HUES64 (cell line): ENCODE data around the gene EIF3A.
"Not testable (repeated sequence)": the region's sequence is repeated elsewhere in the genome, so short reads cannot be mapped to it uniquely, and the experiment has no call there.

ENCODE experiments used
- H3K27ac ChIP-seq: 2 replicates; pipeline ENCODE4 v1.7.0; 2013; ENCODE audit warnings: low read depth, low read length, inconsistent platforms
- H3K27me3 ChIP-seq: 2 replicates; pipeline ENCODE4 v1.6.1; 2013; ENCODE audit warnings: mild to moderate bottlenecking, low read length; ENCODE audit not compliant: insufficient read depth
- H3K36me3 ChIP-seq: 2 replicates; pipeline ENCODE4 v1.6.1; 2013; ENCODE audit warnings: mild to moderate bottlenecking, low read length; ENCODE audit not compliant: insufficient read depth
- H3K4me1 ChIP-seq: 2 replicates; pipeline ENCODE4 v1.6.1; 2013; ENCODE audit warnings: mild to moderate bottlenecking, low read length, moderate library complexity; ENCODE audit not compliant: insufficient read depth
- H3K4me3 ChIP-seq: 2 replicates; pipeline ENCODE4 v1.5.1; 2013; ENCODE audit warnings: mild to moderate bottlenecking, low read length, moderate library complexity
- H3K9ac ChIP-seq: 2 replicates; pipeline ENCODE4 v1.6.1; 2013; ENCODE audit warnings: mild to moderate bottlenecking, low read depth, low read length
- H3K9me3 ChIP-seq: 2 replicates; pipeline ENCODE4 v1.6.1; 2013; ENCODE audit warnings: low read depth, low read length; ENCODE audit not compliant: insufficient read depth
- WGBS: fragments of 150-250, 120-280 bp; methylation state at CpG from one replicate; pipeline ENCODE4 v1.1.7; 2013; ENCODE audit warnings: missing lambda C conversion rate; 5-methylcytosine and 5-hydroxymethylcytosine counted together

Gene EIF3A

DNA sequence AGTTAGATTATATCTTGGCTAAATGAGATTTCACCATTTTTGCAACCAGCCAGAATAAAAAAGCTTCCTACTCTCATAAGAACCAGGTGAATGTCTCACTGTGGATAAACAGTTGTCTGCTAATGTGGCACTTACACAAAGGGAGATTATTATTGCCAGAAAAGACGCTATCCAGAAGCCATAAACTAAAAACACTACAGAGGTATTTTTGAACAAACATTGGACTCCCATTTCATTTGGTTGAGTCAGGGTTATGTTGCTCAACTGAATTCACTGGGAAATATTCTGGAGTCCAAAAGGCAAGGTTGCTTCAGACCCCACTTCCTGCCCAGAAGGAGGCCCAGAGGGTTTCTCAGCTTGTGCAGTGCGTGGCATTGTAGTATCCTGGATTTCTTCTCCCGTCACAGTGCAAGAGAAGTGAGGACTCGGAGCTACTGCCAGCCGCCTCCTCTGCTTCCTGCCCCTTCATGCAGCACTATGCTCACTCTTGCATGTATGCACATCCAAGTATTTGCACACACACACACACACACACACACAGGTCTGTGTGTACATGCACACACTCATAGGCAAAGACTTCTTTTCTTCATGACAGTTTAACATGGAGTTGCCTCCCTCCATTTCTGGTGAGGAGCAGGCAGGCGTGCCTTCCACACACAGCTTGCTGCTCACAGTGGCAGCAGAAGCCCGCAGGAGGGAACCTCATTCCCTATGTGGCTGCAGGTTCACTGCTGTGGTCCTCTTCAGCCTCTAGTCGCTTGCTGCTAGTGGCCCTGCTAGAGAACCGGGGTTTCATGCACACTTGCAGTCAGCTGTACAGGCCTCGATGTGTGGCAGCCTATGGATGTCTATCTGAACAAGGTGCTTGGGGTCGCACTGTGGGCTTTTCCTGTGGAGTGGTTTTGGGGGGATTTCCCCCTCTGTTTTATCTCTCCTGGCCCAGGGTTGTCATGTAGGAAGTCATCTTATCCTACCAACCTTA lies 33.4 kb upstream of the EIF3A start:
- Histone ChIP-seq H3K27me3 (no peaks in the 10 kb centered on the region), H3K4me1 (no peaks in the 10 kb centered on the region), H3K4me3 (no peak overlapping the region), H3K36me3 (peaks cover 94% of the 10 kb centered on the region), H3K27ac (no peak overlapping the region), H3K9ac (no peak overlapping the region), H3K9me3 (no peaks in the 10 kb centered on the region)
- 96% methylated on average over 11 of the region's 11 CpGs for WGBS

DNA sequence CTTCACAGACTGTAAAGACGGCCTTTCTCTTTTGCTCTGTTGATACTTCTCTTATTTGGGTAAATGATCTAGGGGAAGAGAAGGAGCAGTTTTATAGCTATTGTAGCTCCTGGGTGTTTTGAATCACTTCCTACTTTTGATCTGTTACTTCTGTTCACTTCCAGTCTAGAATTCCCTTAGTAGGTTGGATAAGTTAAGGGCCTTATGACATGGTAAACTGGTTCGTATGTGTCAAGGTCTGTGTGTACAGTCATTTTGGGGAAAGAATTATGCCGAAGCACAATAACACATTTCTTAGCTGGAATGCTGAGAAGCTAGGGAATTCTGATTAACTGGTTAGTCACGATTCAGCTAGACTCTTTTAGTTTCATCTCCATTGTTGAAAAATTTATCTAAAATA lies 31.4 kb upstream of the EIF3A start:
- Histone ChIP-seq H3K27me3 (no peaks in the 10 kb centered on the region), H3K4me3 (no peak overlapping the region), H3K36me3 (peaks cover 90% of the 10 kb centered on the region), H3K9ac (no peak overlapping the region), H3K4me1 (no peaks in the 10 kb centered on the region), H3K27ac (no peak overlapping the region), H3K9me3 (no peaks in the 10 kb centered on the region)
- WGBS: 97% methylated on average over 4 of the region's 4 CpGs

DNA sequence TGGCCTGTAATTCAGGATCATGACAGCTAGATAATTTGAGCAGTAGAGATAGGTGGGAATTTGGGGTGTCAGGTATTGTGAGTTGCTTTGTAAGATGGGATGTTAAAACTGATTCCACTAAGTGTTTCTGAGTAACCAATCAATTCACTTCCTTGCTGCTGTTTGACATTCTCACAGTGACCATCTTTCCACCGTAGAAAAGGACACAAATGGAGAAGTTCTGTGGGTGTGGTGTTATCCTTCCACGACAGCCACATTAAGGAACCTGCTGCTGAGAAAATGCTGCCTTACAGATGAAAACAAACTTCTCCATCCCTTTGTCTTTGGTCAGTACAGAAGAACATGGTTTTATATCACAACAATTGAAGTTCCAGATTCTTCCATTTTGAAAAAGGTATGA lies 27.2 kb upstream of the EIF3A start:
- not testable (repeated sequence) for H3K27me3 ChIP-seq, H3K27ac ChIP-seq, H3K4me3 ChIP-seq, H3K4me1 ChIP-seq, H3K9ac ChIP-seq, H3K9me3 ChIP-seq
- peaks cover 57% of the 10 kb centered on the region for H3K36me3 ChIP-seq
- WGBS: 88% methylated on average over 1 of the region's 2 CpGs

DNA sequence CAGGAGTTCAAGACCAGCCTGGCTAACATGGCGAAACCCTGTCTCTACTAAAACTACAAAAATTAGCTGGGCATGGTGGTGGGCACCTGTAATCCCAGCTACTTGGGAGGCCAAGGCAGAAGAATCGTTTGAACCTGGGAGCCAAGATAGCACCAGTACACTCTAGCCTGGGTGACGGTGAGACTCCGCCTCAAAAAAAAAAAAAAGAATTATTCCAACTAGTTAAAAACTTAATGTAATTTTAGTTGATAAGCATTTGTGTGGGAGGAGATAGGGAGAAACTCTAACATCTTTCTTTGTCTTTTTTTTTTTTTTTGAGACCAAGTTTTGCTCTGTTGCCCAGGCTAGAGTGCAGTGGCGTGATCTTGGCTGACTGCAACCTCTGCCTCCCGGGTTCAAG lies 26.5 kb upstream of the EIF3A start:
- peaks cover 51% of the 10 kb centered on the region for H3K36me3 ChIP-seq
- H3K4me3 ChIP-seq, H3K9ac ChIP-seq, H3K27ac ChIP-seq, H3K27me3 ChIP-seq, H3K4me1 ChIP-seq, H3K9me3 ChIP-seq: not testable (repeated sequence)
- WGBS: 98% methylated on average over 4 of the region's 6 CpGs

DNA sequence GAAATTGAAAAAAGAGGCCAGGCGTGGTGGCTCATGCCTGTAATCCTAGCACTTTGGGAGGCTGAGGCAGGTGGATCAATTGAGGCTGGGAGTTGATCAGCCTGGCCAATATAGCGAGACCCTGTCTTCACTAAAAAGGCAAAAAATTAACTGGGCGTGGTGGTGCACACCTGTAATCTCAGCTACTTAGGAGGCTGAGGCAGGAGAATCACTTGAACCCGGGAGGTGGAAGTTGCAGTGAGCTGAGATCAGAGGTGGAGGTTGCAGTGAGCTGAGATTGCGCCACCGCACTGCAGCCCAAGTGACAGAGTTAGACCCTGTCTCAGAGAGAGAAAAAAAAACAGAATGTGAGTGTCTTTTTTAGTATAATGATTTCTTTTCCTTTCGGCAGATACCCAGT lies 25.3 kb upstream of the EIF3A start:
- H3K36me3 ChIP-seq: peaks cover 39% of the 10 kb centered on the region
- not testable (repeated sequence) for H3K4me1 ChIP-seq, H3K9ac ChIP-seq, H3K9me3 ChIP-seq, H3K27me3 ChIP-seq, H3K4me3 ChIP-seq, H3K27ac ChIP-seq
- 95% methylated on average over 6 of the region's 7 CpGs for WGBS

DNA sequence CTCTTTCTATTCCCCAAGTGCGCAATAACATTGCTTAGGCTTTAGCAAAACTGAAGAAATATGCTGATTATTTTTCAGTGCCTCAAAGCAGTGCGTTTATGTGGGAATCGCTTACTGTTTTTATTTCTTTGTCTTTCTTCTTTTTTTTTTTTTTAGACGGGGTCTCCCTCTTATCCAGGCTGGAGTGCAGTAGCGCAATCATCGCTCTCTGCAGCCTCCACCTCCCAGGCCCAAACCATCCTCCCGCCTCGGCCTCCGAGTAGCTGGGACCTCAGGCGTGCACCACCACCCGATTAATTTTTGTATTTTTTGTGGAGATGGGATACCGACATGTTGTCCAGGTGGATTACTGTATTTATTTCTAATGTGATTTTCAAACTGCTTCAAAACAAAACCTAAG lies 24.5 kb upstream of the EIF3A start:
- peak overlapping the region; percentile 80; the same call in 1 of the 2 replicates for H3K9ac ChIP-seq

DNA sequence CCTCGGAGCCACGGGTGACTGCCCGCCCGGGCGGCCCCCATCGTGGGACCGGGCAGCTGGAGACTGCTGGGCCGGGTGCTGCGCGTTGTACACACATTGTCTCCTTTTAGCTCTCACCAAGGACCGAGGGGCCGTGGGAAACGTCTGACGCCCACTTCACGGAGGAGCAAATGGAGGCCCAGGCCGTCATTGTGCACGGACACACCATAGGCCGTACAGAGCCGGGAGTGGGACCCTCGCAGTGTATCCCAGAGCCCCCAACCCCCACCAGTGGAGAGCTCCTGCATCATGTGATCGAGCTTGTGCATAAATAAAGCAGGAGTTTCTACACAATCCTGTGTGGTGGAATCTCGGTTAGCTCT lies 24.0 kb upstream of the EIF3A start:
- under 1% methylated on average over 21 of the region's 22 CpGs for WGBS
- Histone ChIP-seq H3K27ac (no peak overlapping the region), H3K4me1 (peaks cover 5% of the 10 kb centered on the region; the same call in 1 of the 2 replicates), H3K9ac (peak overlapping the region; percentile 80), H3K9me3 (no peaks in the 10 kb centered on the region), H3K36me3 (peaks cover 26% of the 10 kb centered on the region), H3K4me3 (peak overlapping the region; percentile 95), H3K27me3 (no peaks in the 10 kb centered on the region; the same call in 1 of the 2 replicates)

More for the DNA sequence above, 24.5 kb upstream of the EIF3A start:
- peaks cover 5% of the 10 kb centered on the region; the same call in 1 of the 2 replicates for H3K4me1 ChIP-seq
- WGBS: 98% methylated on average over 10 of the region's 12 CpGs
- peak overlapping the region; percentile 95 for H3K4me3 ChIP-seq
- H3K27me3 ChIP-seq: no peaks in the 10 kb centered on the region; the same call in 1 of the 2 replicates
- peaks cover 31% of the 10 kb centered on the region for H3K36me3 ChIP-seq
- no peaks in the 10 kb centered on the region for H3K9me3 ChIP-seq
- H3K27ac ChIP-seq: no peak overlapping the region

DNA sequence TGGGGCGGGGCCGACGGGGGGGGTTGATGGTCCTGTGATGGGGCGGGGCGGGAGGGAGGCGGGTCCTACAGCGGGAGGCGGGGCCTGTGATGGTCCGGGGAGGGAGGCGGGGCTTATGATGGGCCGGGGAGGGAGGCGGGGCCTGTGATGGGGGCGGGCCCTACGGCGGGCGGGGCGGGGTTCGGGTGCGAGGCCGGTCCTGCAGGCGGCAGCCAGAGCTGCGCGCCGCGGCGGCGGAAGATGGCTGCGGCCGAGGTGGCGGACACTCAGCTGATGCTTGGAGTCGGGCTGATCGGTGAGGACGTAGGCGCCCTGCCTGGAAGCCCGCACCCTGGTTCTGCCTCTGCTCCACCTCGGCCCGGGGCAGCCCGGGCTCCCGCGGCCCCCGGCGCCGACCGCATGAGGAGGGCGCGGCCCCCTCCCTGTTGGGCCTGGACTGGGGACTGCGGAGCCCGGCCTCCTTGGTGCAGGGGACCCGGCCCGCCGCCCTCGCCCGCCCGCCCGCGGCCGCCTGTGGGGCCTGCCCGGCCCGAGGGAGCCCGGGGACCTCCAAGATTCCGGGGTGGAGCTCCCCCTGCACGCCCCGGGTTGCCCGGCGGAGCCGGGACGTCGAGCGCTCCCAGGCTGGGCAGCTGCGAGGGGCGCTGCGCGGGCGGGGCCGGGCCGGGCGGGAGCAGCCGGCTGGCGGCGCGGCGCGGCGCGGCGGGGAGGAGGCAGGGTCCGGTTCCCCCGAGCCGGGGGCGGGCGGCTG lies 23.5 kb upstream of the EIF3A start, which contains the start of gene DENND10:
TSS of gene DENND10 (plus strand) at position 211 of the 751 bp plus-strand sequence. CDS start at position 241, 30 bp downstream.
- H3K27ac ChIP-seq: no peak within 1 kb of the TSS
- no peaks in the 10 kb centered on the region; the same call in 1 of the 2 replicates for H3K27me3 ChIP-seq
- peaks cover 5% of the 10 kb centered on the region; the same call in 1 of the 2 replicates for H3K4me1 ChIP-seq
- WGBS: under 1% methylated on average over 88 of the region's 91 CpGs
- H3K36me3 ChIP-seq: peaks cover 20% of the 10 kb centered on the region
- H3K9ac ChIP-seq: peak within 1 kb of the TSS; percentile 80
- H3K9me3 ChIP-seq: no peaks in the 10 kb centered on the region
- H3K4me3 ChIP-seq: peak within 1 kb of the TSS; percentile 95

DNA sequence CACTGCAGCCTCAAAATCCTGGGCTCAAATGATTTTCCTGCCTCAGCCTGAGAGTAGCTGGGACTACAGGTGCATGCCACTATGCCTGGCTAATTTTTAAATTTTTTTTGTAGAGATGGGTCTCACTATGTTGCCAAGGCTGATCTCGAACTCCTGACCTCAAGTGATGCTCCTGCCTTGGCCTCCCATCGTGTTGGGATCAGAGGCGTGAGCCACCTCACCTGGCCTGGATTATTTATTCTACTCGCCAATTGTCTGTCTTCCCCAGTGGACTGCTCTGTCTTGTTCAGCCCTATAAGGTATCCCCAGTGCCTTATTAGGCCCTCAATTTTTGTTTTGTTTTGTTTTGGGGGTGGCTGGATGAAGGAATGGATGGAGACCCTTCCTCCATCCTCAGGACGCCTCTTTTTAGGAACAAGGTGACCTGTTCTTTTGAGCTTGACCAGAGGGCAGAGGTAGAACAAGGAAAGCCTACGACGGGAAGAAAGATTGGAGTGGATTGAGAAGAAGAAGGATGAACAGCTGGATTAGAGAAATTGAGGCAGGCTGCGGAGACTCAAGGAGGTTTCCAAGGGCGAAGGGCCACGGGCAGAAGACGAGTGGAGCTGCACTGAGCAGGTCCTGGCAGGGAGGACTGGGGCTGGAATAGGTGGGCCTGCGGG lies 22.8 kb upstream of the EIF3A start:
- Histone ChIP-seq H3K9ac (peak overlapping the region; percentile 61), H3K27me3 (no peaks in the 10 kb centered on the region; the same call in 1 of the 2 replicates), H3K9me3 (no peaks in the 10 kb centered on the region), H3K4me1 (peaks cover 5% of the 10 kb centered on the region; the same call in 1 of the 2 replicates), H3K36me3 (peaks cover 14% of the 10 kb centered on the region), H3K27ac (no peak overlapping the region), H3K4me3 (peak overlapping the region; percentile 39)
- 58% methylated on average over 11 of the region's 12 CpGs for WGBS

DNA sequence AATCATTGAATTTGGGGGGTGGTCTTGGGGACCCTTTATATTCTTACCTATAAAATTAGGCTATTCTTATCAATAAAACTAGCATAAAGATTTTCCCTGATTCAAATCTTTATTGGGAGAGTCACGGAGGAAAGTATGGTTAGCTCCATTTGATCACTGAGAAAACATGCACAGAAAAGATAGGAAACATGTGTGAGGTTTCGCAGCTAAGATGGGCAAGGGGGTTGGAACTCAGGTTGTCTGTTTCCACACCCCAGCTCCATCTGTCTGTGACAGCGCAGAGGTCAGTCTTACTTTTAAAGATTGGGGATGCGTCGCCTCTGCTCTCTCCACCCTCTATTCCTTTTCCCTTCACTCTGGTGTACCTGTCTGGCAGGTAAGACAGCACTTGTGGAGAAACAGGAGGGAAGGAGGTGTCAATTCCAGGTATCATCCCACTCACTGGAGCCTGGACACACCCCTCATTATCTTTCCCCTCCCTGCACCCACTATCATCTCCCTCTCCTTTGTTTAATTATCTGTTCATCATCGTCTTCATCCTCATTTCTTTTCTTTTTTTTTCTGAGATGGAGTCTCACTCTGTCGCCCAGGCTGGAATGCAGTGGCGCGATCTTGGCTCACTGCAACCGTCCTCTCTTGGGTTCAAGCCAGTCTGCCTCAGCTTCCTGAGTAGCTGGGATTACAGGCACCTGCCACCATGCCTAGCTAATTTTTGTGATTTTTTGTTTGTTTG lies 20.9 kb upstream of the EIF3A start:
- Histone ChIP-seq H3K9me3 (no peaks in the 10 kb centered on the region), H3K36me3 (peaks cover 6% of the 10 kb centered on the region; the same call in 1 of the 2 replicates), H3K9ac (no peak overlapping the region), H3K4me3 (no peak overlapping the region), H3K4me1 (peaks cover 5% of the 10 kb centered on the region; the same call in 1 of the 2 replicates), H3K27ac (no peak overlapping the region), H3K27me3 (no peaks in the 10 kb centered on the region; the same call in 1 of the 2 replicates)
- WGBS: 93% methylated on average over 8 of the region's 10 CpGs
